ENCODE measurements around the gene TASP1.
"Not testable (repeated sequence)": the region's sequence is repeated elsewhere in the genome, so short reads cannot be mapped to it uniquely, and the experiment has no call there.

TASP1 gene

DNA sequence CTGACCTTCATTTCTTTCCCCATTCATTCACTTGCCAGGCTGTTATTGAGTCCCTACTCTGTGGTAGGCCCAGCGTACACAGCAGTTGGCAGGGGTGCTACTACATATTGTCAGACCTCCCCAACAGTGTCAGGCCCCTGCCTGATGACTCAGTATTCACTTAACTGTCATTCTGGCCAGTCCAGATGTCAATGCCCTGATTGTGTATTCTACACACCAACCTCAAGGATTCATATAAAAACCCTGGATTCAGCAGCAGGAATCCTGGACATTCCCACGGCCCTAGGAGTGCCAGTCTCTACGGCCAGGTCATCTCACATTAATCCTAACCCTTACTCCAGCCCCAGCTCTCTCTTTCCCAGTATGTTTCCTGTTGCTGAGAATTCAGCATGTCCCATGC is 151.5 kb downstream of the TASP1 start:
- DNase-seq = no peak

DNA sequence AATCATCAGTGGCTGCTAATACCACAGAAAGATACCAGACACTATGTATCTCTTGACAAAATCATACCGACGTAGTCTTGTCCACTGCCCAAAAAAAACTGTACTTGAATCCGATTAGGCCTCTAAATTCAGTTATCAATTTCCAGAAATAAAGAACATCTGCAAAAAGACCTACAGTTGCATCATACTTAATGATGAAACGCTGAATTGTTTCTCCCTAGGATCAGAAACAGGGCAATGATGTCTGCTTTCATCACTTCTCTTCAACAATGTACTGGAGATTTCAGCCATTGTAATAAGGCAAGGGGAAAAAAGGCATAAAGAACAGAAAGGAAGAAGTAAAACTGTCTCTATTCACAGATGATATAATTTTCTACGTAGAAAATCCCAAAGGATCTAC is 152.0 kb downstream of the TASP1 start:
- no peak for DNase-seq

GRCh38 chr20:13485576-13485975 is 153.2 kb downstream of the TASP1 start:
- no peak for DNase-seq

- not testable (repeated sequence) for DNase-seq
These were observed 153.7 kb downstream of the TASP1 start for GRCh38 chr20:13485019-13485418.

GRCh38 chr20:13483472-13483871 is 155.3 kb downstream of the TASP1 start:
- not testable (repeated sequence) for DNase-seq

- DNase-seq = no peak
These were observed 160.4 kb downstream of the TASP1 start for GRCh38 chr20:13478366-13478765.

DNA sequence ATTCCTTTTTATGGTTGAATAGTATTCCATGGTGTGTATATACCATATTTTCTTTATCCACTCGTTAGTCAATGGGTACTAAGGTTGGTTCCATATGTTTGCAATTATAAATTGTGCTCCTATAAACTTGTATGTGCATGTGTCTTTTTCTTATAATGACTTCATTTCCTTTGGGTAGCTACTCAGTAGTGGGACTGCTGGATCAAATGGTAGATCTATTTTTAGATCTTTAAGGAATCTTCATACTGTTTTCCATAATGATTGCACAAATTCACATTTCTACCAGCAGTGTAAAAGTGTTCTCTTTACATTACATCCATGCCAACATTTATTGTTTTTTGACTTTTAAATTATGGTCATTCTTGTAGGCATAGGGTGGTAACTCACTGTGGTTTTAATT is 164.3 kb downstream of the TASP1 start:
- no peak for DNase-seq

GRCh38 chr20:13469262-13469661 is 169.5 kb downstream of the TASP1 start:
- no peak for DNase-seq

- DNase-seq = no peak
These were observed 170.6 kb downstream of the TASP1 start for GRCh38 chr20:13468166-13468565.

- no peak for DNase-seq
These were observed 174.0 kb downstream of the TASP1 start for GRCh38 chr20:13464702-13465101.

GRCh38 chr20:13461849-13462458 is 176.8 kb downstream of the TASP1 start:
- DNase-seq = no peak

- DNase-seq = no peak
These were observed 179.8 kb downstream of the TASP1 start for GRCh38 chr20:13458860-13459451.

DNA sequence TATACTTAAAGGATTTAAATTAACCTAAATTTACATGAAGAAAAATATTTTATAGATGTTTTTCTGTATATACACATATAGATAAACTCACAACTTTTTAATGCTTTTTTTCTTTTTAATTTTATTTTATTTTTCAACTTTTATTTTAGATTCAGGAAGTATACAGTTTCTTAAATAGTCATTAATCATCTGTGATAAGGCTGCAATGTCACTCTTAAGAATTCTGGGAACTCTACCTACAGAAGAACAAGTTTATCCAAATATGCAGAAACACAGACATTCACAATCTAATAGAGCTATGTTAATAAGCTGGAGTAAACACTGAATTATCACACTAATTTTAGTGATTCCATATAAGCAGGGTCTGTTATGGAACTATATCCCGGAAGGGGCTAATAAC is 181.2 kb downstream of the TASP1 start:
- DNase-seq = no peak

DNA sequence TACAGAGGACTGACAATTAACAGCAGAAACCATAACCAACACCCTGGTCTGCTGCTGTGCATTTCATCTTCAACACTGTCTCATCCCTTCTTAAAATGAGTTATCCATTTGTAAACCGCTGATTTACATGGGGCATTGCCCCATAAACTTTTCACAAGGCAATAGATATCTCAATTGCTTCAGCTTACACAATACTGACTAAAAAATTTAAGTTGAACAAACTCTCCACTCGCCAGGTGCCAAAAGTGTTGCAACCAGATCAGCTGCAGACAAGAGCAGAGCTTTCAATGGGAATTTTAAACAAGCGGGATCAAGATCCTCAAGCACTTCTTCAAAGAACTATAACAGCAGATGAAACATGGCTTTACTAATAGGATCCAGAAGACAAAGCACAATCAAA is 183.0 kb downstream of the TASP1 start:
- no peak for DNase-seq

DNA sequence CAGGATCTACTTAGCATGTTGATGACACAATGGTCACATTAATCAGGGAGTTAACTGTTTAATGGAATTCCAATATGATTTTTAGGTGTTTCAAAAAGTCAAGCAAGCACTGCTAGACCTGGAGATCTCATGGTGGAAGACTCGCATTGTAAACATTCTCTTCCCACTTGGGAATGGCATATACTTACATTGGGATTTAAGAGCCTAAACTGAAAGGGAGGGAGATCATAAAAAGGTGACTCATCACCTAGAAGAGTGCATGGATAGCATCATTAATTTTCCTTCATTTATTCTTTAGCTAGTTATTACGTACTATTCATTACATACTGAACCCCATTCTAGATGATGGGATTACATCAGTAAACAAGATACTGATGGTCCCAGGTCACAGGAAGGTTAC is 185.4 kb downstream of the TASP1 start:
- DNase-seq = no peak

GRCh38 chr20:13452470-13453124 is 186.1 kb downstream of the TASP1 start:
- DNase-seq = no peak

DNA sequence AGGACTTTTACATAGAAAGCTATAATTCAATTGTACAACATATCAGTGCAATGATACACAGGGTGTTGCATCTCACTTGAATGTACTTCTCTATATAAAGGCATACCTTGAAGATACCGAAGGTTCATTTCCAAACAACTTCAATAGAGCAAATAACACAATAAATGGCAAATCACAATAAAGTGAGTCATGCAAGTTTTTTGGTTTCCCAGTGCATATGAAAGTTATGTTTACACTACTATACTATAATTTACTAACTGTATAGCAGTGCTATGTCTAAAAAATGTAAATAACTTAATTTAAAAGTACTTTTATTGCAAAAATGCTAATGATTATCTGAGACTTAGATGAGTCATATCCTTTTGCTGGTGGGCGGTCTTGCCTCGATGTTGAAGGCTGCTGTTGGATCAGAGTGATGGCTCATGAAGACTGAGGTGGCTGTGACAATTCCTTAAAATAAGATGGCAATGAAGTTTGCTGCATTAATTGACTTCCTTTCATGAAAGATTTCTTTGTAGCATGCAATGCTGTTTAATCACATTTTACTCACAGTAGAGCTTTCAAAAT is 188.8 kb downstream of the TASP1 start:
- no peak for DNase-seq

- DNase-seq = no peak
These were observed 191.1 kb downstream of the TASP1 start for GRCh38 chr20:13447385-13448180.

DNA sequence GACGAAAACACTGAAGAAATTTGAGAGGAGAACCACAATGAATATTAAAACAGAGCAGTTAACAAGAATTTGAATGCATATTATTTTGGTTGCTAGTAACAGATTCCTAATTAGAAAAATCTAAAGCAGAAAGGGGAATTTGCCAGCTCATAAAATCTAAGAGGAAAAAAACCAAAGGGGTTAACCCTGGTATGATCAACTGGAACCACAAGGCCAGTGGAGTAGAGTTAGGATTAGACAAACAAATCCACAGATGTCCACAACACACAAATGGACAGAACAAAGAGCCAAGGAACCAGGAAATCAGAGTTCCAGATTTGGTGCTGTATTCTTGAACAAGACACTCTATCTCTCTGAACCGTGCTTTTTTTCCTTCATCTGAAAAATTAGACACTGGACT is 195.0 kb downstream of the TASP1 start:
- no peak for DNase-seq

- no peak for DNase-seq
These were observed 195.7 kb downstream of the TASP1 start for GRCh38 chr20:13442986-13443385.

DNA sequence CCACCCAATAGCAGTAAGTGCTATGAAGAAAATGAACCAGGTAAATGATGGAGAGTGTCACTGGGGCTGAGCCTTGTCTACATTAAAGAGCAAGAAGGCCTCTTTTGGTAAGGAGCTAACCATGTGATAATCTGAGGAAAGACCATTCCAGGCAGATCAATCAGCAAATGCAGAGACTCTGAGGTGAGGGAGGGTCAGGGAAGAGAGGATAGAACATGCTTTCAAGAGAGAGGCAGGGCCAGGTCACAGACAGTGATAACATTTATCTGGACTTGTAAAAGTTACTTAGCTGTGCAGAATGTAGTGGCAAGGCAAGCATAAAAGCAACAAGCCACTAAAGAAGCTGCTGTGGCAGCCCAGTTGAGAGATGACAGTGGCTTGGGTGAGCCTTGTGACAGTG is 197.3 kb downstream of the TASP1 start:
- no peak for DNase-seq

DNA sequence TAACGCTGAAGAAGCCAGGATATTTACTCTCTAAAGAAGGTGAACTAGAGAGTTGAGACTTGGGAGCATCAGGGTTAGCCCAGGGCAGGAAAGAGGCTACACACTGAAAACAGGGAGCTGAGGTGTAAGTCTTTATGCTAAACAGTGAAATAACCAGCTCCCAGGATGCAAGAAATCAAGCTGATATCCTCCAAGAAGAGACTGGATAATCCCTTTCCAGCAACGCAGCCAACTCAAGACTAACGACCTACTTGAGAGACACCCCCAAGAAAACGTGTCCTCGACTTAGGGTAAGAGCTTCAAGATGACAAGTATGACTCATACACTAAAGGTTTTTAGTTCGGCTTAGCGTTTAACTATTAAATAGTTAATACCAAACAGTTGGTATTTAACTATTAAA is 202.2 kb downstream of the TASP1 start:
- DNase-seq = no peak

GRCh38 chr20:13432126-13432525 is 206.6 kb downstream of the TASP1 start:
- no peak for DNase-seq

Data from activated CD8-positive, alpha-beta memory T cell treated with anti-CD3 and anti-CD28 coated beads for 24 hours (primary cell).